ENCODE data around the gene NEO1. TPM values are rescaled to one million over a fixed set of nuclear protein-coding genes. Genes with fewer than 3 reads are reported as not detected.
A peak's percentile ranks its signal among the peaks of the same experiment; 100 is the strongest.
"Not testable (repeated sequence)": the region's sequence is repeated elsewhere in the genome, so short reads cannot be mapped to it uniquely, and the experiment has no call there.

NEO1 gene
- total RNA-seq, 4 donors from 2014 or later: 15.5 to 73.4 (median 24.0) TPM

GRCh38 chr15:73295630-73296286 lies 243.5 kb downstream of the NEO1 start:
- DNase-seq (ENCODE audit: low spot score): no peak
- ATAC-seq (ENCODE audit: low FRiP score): no peak
- TF ChIP-seq CTCF (IDR thresholded peaks at IDR 0.05): no peak

- no peak for TF ChIP-seq CTCF (IDR thresholded peaks at IDR 0.05)
- no peak for ATAC-seq (ENCODE audit: low FRiP score)
- DNase-seq (ENCODE audit: low spot score): no peak
Observed at GRCh38 chr15:73296609-73297353, 244.5 kb downstream of the NEO1 start.

GRCh38 chr15:73298522-73299245 lies 246.4 kb downstream of the NEO1 start:
- DNase-seq (ENCODE audit: low spot score) (no peak), ATAC-seq (ENCODE audit: low FRiP score) (no peak)
- no peak for TF ChIP-seq CTCF (IDR thresholded peaks at IDR 0.05)

- not testable (repeated sequence) for DNase-seq (ENCODE audit: low spot score); ATAC-seq (ENCODE audit: low FRiP score)
Observed at GRCh38 chr15:73300286-73300685, 248.0 kb downstream of the NEO1 start.

GRCh38 chr15:73303636-73304035 lies 251.4 kb downstream of the NEO1 start:
- TF ChIP-seq CTCF (IDR thresholded peaks at IDR 0.05): no peak
- DNase-seq (ENCODE audit: low spot score) (no peak), ATAC-seq (ENCODE audit: low FRiP score) (no peak)

GRCh38 chr15:73305331-73306211 lies 253.3 kb downstream of the NEO1 start:
- no peak for TF ChIP-seq CTCF (IDR thresholded peaks at IDR 0.05)
- DNase-seq (ENCODE audit: low spot score): no peak
- peak; percentile 44 for ATAC-seq (ENCODE audit: low FRiP score)

- ATAC-seq (ENCODE audit: low FRiP score): no peak
- TF ChIP-seq CTCF (IDR thresholded peaks at IDR 0.05): no peak
- no peak for DNase-seq (ENCODE audit: low spot score)
Observed at GRCh38 chr15:73308305-73308704, 256.0 kb downstream of the NEO1 start.
